ENCODE results near the gene AHNAK.
A peak's percentile ranks its signal among the peaks of the same experiment; 100 is the strongest.
"Not testable (repeated sequence)": the region's sequence is repeated elsewhere in the genome, so short reads cannot be mapped to it uniquely, and the experiment has no call there.

AHNAK gene

GRCh38 chr11:62546244-62546928 lies at the start of gene AHNAK:
Gene AHNAK (minus strand): TSS chr11:62546806. CDS start chr11:62536098, 10,708 bp downstream.
- DNase-seq (ENCODE audit: low spot score), result peak; percentile 72

- no peak for DNase-seq (ENCODE audit: low spot score)
Measured at GRCh38 chr11:62595124-62595523, 48.5 kb upstream of the AHNAK start.

GRCh38 chr11:62593434-62594044 lies 46.9 kb upstream of the AHNAK start:
- peak; percentile 72 for DNase-seq (ENCODE audit: low spot score)

- no peak for DNase-seq (ENCODE audit: low spot score)
Measured at GRCh38 chr11:62592989-62593421, 46.4 kb upstream of the AHNAK start.

GRCh38 chr11:62592146-62592815 lies 45.7 kb upstream of the AHNAK start:
- DNase-seq (ENCODE audit: low spot score), result no peak

- DNase-seq (ENCODE audit: low spot score), result peak; percentile 95
Measured at GRCh38 chr11:62591448-62592145, 45.0 kb upstream of the AHNAK start, which contains the start of gene TUT1. Gene TUT1 (minus strand): TSS chr11:62591523. CDS start chr11:62591485, 38 bp downstream.

GRCh38 chr11:62588966-62589637 lies 42.5 kb upstream of the AHNAK start:
- DNase-seq (ENCODE audit: low spot score), result no peak

- DNase-seq (ENCODE audit: low spot score), result not testable (repeated sequence)
Measured at GRCh38 chr11:62585356-62585755, 38.8 kb upstream of the AHNAK start.

GRCh38 chr11:62581735-62582134 lies 35.1 kb upstream of the AHNAK start:
- DNase-seq (ENCODE audit: low spot score), result not testable (repeated sequence)

- no peak for DNase-seq (ENCODE audit: low spot score)
Measured at GRCh38 chr11:62580959-62581715, 34.5 kb upstream of the AHNAK start.

- no peak for DNase-seq (ENCODE audit: low spot score)
Measured at GRCh38 chr11:62579252-62579651, 32.6 kb upstream of the AHNAK start.

GRCh38 chr11:62578541-62578940 lies 31.9 kb upstream of the AHNAK start:
- no peak for DNase-seq (ENCODE audit: low spot score)

GRCh38 chr11:62577046-62577714 lies 30.6 kb upstream of the AHNAK start:
- DNase-seq (ENCODE audit: low spot score), result no peak

GRCh38 chr11:62575837-62576236 lies 29.2 kb upstream of the AHNAK start:
- DNase-seq (ENCODE audit: low spot score), result no peak

GRCh38 chr11:62575156-62575555 lies 28.6 kb upstream of the AHNAK start:
- DNase-seq (ENCODE audit: low spot score), result no peak

GRCh38 chr11:62574363-62575071 lies 27.9 kb upstream of the AHNAK start:
- peak; percentile 33 for DNase-seq (ENCODE audit: low spot score)

- peak; percentile 99 for DNase-seq (ENCODE audit: low spot score)
Measured at GRCh38 chr11:62573592-62574362, 27.2 kb upstream of the AHNAK start, which contains the start of gene EEF1G. Gene EEF1G (minus strand): TSS chr11:62573891. CDS start chr11:62573842, 49 bp downstream.

- no peak for DNase-seq (ENCODE audit: low spot score)
Measured at GRCh38 chr11:62573006-62573591, 26.5 kb upstream of the AHNAK start.

- DNase-seq (ENCODE audit: low spot score), result no peak
Measured at GRCh38 chr11:62572431-62572830, 25.8 kb upstream of the AHNAK start.
